K562 (cell line): ENCODE measurements around the gene MYBPHL. TPM values are rescaled to one million over a fixed set of nuclear protein-coding genes. Genes with fewer than 3 reads are reported as not detected.

Experiments used
- ATAC-seq: fragments of 200-7000 bp; cut with Tn5 transposase; 3 replicates; pipeline ENCODE4 v1.9.1; 2020; ENCODE audit warnings: moderate library complexity
- BruUV-seq: library from RNA; stranded (reverse); fragments of 400-500 nt; replicated peaks from 2 replicates; lab custom pipeline; 2021; lab: Mats Ljungman, UMichigan
- CTCF ChIA-PET: fragments of 300-600 bp; formaldehyde crosslinking; extraction: SDS; loops from one replicate; lab custom pipeline; 2021; ENCODE audit warnings: low intra/inter-chr PET ratio; lab: Yijun Ruan, JAX
- POLR2A ChIA-PET: fragments of 300-600, 350-650 bp; sonication (Branson Sonifier 250); formaldehyde crosslinking; extraction: SDS; loops from one replicate; lab custom pipeline; 2021; ENCODE audit warnings: antibody characterized with exemption, inconsistent platforms; lab: Yijun Ruan, JAX
- DNase-seq, 4 experiments: peaks; one replicate each; pipeline versions ENCODE4 v3.0.0 to v3.0.0-alpha.2; 2011 to 2018; ENCODE audit warnings: low spot score in 3 of 4, mixed read lengths in 3 of 4; ENCODE audit errors: extremely low read depth in 1 of 4
- FAIRE-seq: peaks from 2 replicates; lab custom pipeline; 2011; peaks lifted over from hg19 to GRCh38; lab: Jason Lieb, UNC
- H2AFZ ChIP-seq: 2 replicates; pipeline ENCODE4 v1.6.0; 2011; ENCODE audit warnings: low read depth, low read length, control low read depth, inconsistent platforms
- H3K27ac ChIP-seq: fragments of 200-600 bp; 3 replicates; pipeline ENCODE4 v1.8.0; 2011; ENCODE audit warnings: low read depth, mild to moderate bottlenecking, control low read depth, inconsistent platforms, low read length, moderate library complexity, mixed read lengths; ENCODE audit errors: extremely low read depth
- H3K27me3 ChIP-seq, 2 experiments: fragments of 300-600 bp in 1 of 2; 2 replicates in 1 of 2; 3 replicates in 1 of 2; pipeline versions ENCODE4 v1.6.0 to v1.8.0; 2011; ENCODE audit warnings: inconsistent platforms in 2 of 2, low read length in 2 of 2, mild to moderate bottlenecking in 1 of 2, mixed read lengths in 1 of 2, moderate library complexity in 1 of 2; ENCODE audit not compliant: control insufficient read depth in 2 of 2, insufficient read depth in 2 of 2
- H3K36me3 ChIP-seq: fragments of 300-600 bp; 3 replicates; pipeline ENCODE4 v1.8.0; 2011; ENCODE audit warnings: mild to moderate bottlenecking, low read length, inconsistent platforms; ENCODE audit not compliant: control insufficient read depth, insufficient read depth
- H3K4me1 ChIP-seq, 2 experiments: fragments of 200-600 bp in 1 of 2; replicated peaks in 1 of 2; 2 replicates in 1 of 2; 3 replicates in 1 of 2; pipeline versions ENCODE4 v1.5.1 to v1.8.0; 2011; ENCODE audit warnings: inconsistent platforms in 2 of 2, low read length in 2 of 2, mild to moderate bottlenecking in 1 of 2, mixed read lengths in 1 of 2, moderate library complexity in 1 of 2; ENCODE audit not compliant: control insufficient read depth in 2 of 2, insufficient read depth in 2 of 2
- H3K4me2 ChIP-seq: 2 replicates; pipeline ENCODE4 v1.6.1; 2011; ENCODE audit warnings: low read length, control low read depth, inconsistent platforms, mixed read lengths; ENCODE audit not compliant: insufficient read depth
- H3K4me3 ChIP-seq: fragments of 200-600 bp; sonication (generic), shearing (Covaris generic); 2 replicates; pipeline ENCODE4 v1.5.1; 2016; ENCODE audit warnings: control low read depth, inconsistent platforms
- H3K79me2 ChIP-seq: fragments of 200-600 bp; 3 replicates; pipeline ENCODE4 v1.8.0; 2011; ENCODE audit warnings: low read length, inconsistent platforms; ENCODE audit not compliant: control insufficient read depth, insufficient read depth
- H3K9ac ChIP-seq, 2 experiments: 2 replicates each; pipeline versions ENCODE4 v1.6.0 to v1.6.1; 2011; ENCODE audit warnings: low read depth in 2 of 2, low read length in 2 of 2, control low read depth in 1 of 2, inconsistent platforms in 1 of 2, mild to moderate bottlenecking in 1 of 2, mixed read lengths in 1 of 2; ENCODE audit not compliant: insufficient read depth in 1 of 2
- H3K9me1 ChIP-seq: one replicate; pipeline ENCODE4 v1.6.0; 2011; ENCODE audit warnings: inconsistent platforms, mild to moderate bottlenecking, low read length, moderate library complexity; ENCODE audit not compliant: control insufficient read depth, insufficient read depth
- H3K9me3 ChIP-seq: replicated peaks from 2 replicates; pipeline ENCODE4 v1.5.1; 2011; ENCODE audit warnings: low read depth, low read length, inconsistent platforms; ENCODE audit not compliant: control insufficient read depth, insufficient read depth
- H4K20me1 ChIP-seq: replicated peaks from 2 replicates; pipeline ENCODE4 v1.6.1; 2011; ENCODE audit warnings: low read length, inconsistent platforms, mixed read lengths; ENCODE audit not compliant: control insufficient read depth, insufficient read depth
- CSDE1 ChIP-seq, 2 experiments: fragments of 450-650 bp; IDR thresholded peaks; 2 replicates each; pipeline ENCODE4 v1.6.1; 2016; ENCODE audit warnings: mild to moderate bottlenecking in 1 of 2
- MBD1 ChIP-seq: fragments of 250-450 bp; sonication (Bioruptor Pico); IDR thresholded peaks from 2 replicates; pipeline ENCODE4 v1.8.0; 2022; ENCODE audit warnings: inconsistent platforms
- NCOA2 ChIP-seq, 2 experiments: fragments of 450-650 bp; IDR thresholded peaks; 2 replicates each; pipeline ENCODE4 v1.6.1; 2018; ENCODE audit warnings: mild to moderate bottlenecking in 2 of 2, moderate library complexity in 1 of 2; ENCODE audit not compliant: partially characterized antibody in 2 of 2
- NFXL1 ChIP-seq: fragments of 450-650 bp; formaldehyde crosslinking; IDR thresholded peaks from 2 replicates; pipeline ENCODE4 v1.4.0; 2021; ENCODE audit warnings: mild to moderate bottlenecking
- NR2C1 ChIP-seq, 2 experiments: fragments of 450-650 bp; IDR thresholded peaks; 2 replicates each; pipeline ENCODE4 v1.6.1; 2017; ENCODE audit warnings: mild to moderate bottlenecking in 2 of 2, antibody characterized with exemption in 1 of 2, inconsistent platforms in 1 of 2, missing compliant biosample characterization in 1 of 2, missing genetic modification characterization in 1 of 2
- PHF8 ChIP-seq: fragments of 200-600 bp; sonication (generic); IDR thresholded peaks from 2 replicates; pipeline ENCODE4 v1.6.1; 2012; ENCODE audit warnings: mixed run types, mild to moderate bottlenecking, inconsistent platforms, low read length, moderate library complexity, borderline replicate concordance
- PKNOX1 ChIP-seq: fragments of 450-650 bp; IDR thresholded peaks from 2 replicates; pipeline ENCODE4 v1.6.1; 2016
- ZFX ChIP-seq: sonication (generic); formaldehyde crosslinking; IDR thresholded peaks from 2 replicates; pipeline ENCODE4 v1.8.0; 2022; ENCODE audit warnings: mild to moderate bottlenecking, missing genetic modification reagents, moderate library complexity
- WGBS: fragments of 100-300 bp; shearing (Covaris generic); methylation state at CpG from one replicate; pipeline ENCODE4 v1.1.6; 2016; ENCODE audit warnings: low coverage, mixed read lengths; ENCODE audit not compliant: insufficient coverage; ENCODE audit errors: missing lambda C conversion rate; 5-methylcytosine and 5-hydroxymethylcytosine counted together
- in situ Hi-C: fragments of 300-500 bp; cut with MboI; formaldehyde crosslinking; loops from 4 replicates; pipeline ENCODE4 v1.15.0; 2018; ENCODE audit warnings: inconsistent platforms, mixed read lengths
- intact Hi-C: fragments of 100-400 bp; cut with micrococcal nuclease; formaldehyde crosslinking; loops from 2 replicates; pipeline ENCODE4 v1.14.2; 2022
- polyA plus RNA-seq, 8 experiments: library from polyadenylated mRNA; depleted of rRNA in 4 of 8; stranded (reverse) in 5 of 8; unstranded in 3 of 8; fragments of >200 nt; fragmentation: Nextera tagmentation in 2 of 8; fragmentation: Illumina TruSeq in 1 of 8; extraction: Ambion mirVana in 2 of 8; extraction: Trizol in 1 of 8; gene quantifications; 2 replicates each; pipeline versions ENCODE4 v1.2.1 to v1.2.3, GENCODE V29; 2011 to 2014; ENCODE audit warnings: inconsistent platforms in 1 of 8, missing spikeins in 1 of 8
- total RNA-seq, 7 experiments: library from RNA; depleted of rRNA in 6 of 7; stranded (reverse); fragments of >200 nt in 6 of 7; fragmentation: Illumina TruSeq in 2 of 7; extraction: Trizol in 2 of 7; gene quantifications; 2 replicates each; pipeline versions ENCODE4 v1.2.1 to v1.2.3, GENCODE V29; 2011 to 2021; ENCODE audit warnings: low replicate concordance in 1 of 7
- TF ChIP-seq, protein P1 (sequence below): sonication (generic); formaldehyde crosslinking; IDR thresholded peaks from 2 replicates; pipeline ENCODE4 v1.8.1; 2022; ENCODE audit warnings: missing genetic modification reagents

The MYBPHL gene
- total and polyA plus RNA-seq, 9 of the 15 experiments (the other 6 are each of a cell fraction or from before 2014, with no cell fraction given) = 0.20 to 1.9 (median 0.33) TPM

- Histone ChIP-seq H3K79me2 (no peaks in the 10 kb centered on the region), H3K4me3 (no peak overlapping the region), H3K9me1 (no peaks in the 10 kb centered on the region), H3K9ac (no peak overlapping the region; a peak in 1 of 4 replicates), H3K36me3 (peaks cover 50% of the 10 kb centered on the region; the same call in 2 of the 3 replicates), H3K27ac (no peak overlapping the region), H3K4me2 (no peak overlapping the region), H3K4me1 (peaks cover 0 to 43% of the 10 kb centered on the region in 2 experiments; a peak in 2 of 5 replicates), H4K20me1 (no peaks in the 10 kb centered on the region), H2AFZ (no peak overlapping the region), H3K27me3 (no peaks in the 10 kb centered on the region), H3K9me3 (no peaks in the 10 kb centered on the region)
- 90% methylated on average over 17 of the region's 17 CpGs for WGBS
- ChIA-PET POLR2A (interaction anchor here (1.0 to 1.4 kb wide), 3 partner anchors 10 to 15 kb away, joined by 3 to 5 read pairs (median 4); partner anchors contain the start of gene PSRC1), CTCF (interaction anchor here (1.3 kb wide), 1 partner anchor 131 kb away, joined by 4 read pairs; no protein-coding TSS in a partner anchor)
- no peak for ATAC-seq
- in situ Hi-C loops = no loop called here
- no TSS peak for BruUV-seq
- no peak for DNase-seq
- intact Hi-C loops = loop anchor here (10.0 kb wide), 1 partner anchor 153 kb away; the partner anchor contains the start of gene ELAPOR1
- FAIRE-seq = no peak
- TF ChIP-seq ZFX (CRISPR knock-in tag) (no peak), PHF8 (no peak), MBD1 (CRISPR knock-in tag) (no peak), CSDE1 (IDR thresholded peaks at IDR 0.05) (no peak), PKNOX1 (no peak), NCOA2 (IDR thresholded peaks at IDR 0.05; ENCODE audit: partially characterized antibody in 2 of 2) (no peak), NR2C1 (IDR thresholded peaks at IDR 0.05) (no peak), NR2C1 (tag; IDR thresholded peaks at IDR 0.05) (no peak), NFXL1 (CRISPR knock-in tag) (no peak)
- TF ChIP-seq, protein P1, sequence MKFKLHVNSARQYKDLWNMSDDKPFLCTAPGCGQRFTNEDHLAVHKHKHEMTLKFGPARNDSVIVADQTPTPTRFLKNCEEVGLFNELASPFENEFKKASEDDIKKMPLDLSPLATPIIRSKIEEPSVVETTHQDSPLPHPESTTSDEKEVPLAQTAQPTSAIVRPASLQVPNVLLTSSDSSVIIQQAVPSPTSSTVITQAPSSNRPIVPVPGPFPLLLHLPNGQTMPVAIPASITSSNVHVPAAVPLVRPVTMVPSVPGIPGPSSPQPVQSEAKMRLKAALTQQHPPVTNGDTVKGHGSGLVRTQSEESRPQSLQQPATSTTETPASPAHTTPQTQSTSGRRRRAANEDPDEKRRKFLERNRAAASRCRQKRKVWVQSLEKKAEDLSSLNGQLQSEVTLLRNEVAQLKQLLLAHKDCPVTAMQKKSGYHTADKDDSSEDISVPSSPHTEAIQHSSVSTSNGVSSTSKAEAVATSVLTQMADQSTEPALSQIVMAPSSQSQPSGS = no peak
Observed at GRCh38 chr1:109267743-109268300, 39.0 kb downstream of the MYBPHL start.
